HG03135 (cell line): ENCODE data around the gene HLA-DMB.

ENCODE experiments used
- ATAC-seq: cut with Tn5 transposase; IDR thresholded peaks from one replicate; pipeline ENCODE4 v1.9.1; 2021; ENCODE audit warnings: mild to moderate bottlenecking, moderate library complexity; ENCODE audit not compliant: unreplicated experiment

The HLA-DMB gene

DNA sequence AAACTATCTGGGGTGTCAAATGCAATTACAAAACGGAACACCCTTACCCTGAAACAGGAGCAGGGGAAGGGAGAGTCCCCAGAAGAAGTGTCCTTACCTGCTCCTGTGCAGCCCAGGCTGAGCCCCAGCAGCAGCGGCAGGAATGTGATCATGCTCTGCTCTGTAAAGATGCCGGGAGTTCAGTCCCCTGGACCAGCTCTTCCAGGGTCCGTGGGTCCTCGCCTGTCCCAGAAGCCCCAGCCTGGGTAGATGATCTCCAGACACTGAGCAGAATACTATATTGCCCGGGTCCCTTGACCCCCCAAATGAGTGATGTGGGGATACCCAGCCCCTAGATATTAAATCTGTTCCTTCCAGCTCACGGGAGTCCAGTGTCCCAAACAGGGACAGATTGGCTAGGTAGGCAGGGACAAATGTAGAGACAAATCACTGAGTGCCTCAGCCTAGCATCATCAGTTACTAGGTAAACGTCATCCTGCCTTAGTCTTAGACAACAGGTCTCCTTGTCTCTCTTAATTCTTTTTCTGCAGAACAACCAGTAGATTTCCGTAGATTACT lies at the start of gene HLA-DMB:
Gene HLA-DMB (minus strand): TSS at position 373 of the 558 bp plus-strand sequence. CDS start 221 bp downstream, at position 152.
- ATAC-seq = peak; percentile 53

DNA sequence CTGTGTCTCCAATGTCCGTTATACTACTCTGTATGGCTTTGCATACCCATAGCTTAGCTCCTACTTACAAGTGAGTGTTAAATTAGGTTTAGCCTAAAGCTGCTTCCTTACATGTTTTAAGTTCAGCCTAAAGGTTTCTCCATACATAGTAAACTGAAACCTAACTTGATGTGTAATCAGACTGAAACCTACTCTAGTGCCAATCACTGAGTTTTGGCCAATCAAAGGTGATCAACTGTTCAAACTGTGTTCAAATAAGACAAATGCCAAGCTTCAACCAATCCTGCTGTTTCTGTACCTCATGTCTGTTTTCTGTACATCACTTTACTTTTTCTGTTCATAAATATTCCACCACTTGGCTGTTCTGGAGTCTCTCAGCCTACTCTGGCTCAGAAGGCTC lies 48.5 kb upstream of the HLA-DMB start:
- ATAC-seq = no peak

DNA sequence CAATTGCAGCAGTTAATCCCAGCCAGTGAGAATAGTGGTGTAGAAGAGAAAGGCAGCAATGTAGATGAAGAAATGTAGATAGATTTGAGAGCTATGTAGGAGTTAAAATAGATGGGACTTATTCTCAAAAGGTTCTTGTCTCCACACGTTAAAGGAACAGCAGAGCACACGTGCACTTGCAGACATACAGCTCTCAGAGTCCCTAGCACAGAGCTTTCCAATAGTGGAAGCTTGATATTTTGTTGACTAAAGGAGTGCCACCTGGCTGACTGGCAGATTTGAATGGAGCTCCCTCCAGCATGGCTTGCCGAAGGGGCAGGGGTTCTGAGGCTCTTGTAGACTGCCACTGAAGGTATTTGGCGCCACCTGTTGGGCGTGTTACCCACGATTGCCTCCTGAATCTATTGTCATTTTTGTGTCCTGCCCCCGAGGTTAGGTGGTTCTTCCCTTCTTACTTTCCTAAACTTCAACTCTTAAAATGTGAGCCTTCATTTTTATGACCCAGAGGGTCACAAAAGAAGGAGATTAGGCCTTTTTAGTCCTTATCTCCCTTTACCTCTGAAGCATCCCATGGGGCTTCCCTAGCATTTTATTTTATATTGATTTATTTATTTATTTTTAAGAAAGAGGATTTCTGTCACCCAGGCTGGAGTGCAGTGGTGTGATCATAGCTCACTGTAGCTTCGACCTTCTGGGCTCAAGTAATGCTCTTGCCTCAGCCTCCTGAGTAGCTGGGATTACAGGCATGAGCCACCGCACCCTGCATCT lies 44.0 kb upstream of the HLA-DMB start:
- peak; percentile 48 for ATAC-seq

DNA sequence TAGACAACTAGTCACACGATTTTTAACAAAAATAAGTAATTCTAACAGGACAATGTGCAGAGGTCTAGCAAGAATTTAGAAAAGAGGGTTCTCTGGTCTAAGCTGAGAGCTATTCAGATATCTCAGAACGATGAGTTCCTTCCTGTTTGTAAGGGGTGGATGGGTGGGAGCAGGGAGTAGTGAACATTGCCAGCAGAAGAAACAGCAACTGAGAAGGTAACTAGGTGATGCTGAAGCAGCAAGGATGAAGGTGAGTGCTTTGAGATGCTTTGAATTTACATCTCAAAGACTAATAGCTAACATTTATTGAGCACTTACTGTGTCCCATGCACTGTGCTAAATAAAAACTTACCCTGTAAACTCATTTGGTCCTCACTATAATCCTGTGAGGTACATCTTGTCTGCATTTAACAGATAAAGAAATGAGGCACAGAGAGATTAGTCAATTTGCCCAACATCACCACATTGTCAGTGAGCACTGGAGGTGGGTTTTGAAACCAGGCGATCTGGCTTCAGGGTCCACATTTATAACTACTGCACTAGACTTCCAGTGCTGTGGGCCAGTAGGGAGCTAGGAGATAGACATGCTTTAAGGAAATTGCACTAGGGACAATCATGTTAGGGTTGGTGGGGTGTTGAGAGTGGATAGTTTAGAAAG lies 43.3 kb upstream of the HLA-DMB start:
- no peak for ATAC-seq

DNA sequence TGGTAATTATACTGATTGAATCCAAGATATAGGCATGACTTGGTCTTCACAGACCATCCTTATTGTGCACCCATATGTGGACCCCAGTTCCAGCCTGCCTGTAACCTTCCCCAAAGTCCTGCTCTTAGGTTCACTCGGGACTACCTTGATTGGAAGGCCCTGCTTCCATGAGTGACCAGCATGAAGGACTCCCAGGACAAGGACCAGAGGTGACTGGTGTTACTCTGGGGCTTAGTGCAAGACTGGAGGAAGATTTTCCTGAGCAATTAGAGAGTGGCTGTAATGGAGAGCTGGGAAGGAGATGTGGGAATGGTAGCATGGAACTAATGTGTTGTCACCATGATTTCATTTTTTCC lies 42.6 kb upstream of the HLA-DMB start:
- no peak for ATAC-seq

DNA sequence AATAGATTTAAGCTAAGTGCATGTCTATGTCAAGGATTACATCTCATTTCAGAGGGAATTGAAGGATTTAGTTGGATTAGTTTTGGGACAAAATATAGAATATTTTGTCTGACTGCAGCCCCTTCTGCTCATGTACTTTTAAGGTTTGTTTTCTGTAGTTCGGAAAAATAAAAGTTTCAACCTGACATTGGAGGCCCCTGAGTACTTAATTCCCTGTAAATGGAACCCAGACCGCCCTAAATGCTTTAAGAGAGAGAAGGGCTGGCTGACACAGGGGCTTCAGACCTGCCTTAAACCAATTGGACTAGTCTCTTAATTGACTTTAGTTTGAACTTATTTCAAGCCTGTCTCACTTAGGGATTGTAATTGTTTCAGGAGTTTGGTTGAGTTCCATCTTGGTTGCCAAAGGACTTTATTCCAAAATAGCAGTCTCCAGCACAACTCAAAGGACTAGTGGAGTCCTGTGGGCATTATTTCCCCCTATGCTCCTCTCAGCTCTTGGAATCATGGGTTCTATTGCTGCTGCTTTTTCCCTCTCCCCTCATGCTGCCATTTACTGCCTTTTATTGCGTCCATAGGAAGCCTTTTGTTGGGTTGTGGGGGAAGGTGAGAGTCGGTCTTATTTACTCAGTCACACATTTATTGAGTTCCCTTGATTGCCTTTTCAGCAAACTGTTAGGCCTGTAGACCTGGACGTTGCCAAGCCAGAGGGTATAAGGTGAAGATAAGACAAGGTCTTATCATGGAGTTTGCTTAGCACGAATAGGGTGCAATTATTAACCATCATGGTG lies 42.1 kb upstream of the HLA-DMB start:
- no peak for ATAC-seq

DNA sequence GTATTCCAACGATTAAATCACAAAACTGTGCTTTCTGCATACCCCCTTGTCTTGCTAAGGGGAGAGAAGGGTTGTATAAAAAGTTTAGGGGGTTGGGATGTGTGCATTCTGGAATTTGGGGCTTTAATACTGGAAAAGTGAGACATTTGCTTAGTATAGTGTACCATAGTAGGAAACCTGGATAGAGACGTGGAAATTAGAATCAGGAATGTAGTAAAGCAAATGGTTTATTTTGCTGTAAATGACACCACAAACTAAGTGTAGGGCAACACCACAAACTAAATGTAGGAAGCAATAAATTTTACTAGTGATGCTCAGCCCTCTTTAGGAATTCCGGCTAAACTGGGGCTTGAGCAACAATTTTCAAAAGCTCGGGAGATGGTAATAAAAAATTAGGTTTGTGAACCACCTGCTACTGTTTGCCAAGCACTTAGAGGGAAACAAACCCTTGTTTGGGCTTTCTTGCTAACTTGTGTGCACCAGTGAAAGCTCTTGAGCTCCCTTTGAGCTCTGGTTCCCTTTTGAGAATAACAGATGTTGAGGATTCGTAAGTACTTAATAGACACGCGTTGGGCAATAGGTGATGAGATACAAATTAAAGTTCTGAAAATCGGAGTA lies 41.4 kb upstream of the HLA-DMB start:
- ATAC-seq = no peak

DNA sequence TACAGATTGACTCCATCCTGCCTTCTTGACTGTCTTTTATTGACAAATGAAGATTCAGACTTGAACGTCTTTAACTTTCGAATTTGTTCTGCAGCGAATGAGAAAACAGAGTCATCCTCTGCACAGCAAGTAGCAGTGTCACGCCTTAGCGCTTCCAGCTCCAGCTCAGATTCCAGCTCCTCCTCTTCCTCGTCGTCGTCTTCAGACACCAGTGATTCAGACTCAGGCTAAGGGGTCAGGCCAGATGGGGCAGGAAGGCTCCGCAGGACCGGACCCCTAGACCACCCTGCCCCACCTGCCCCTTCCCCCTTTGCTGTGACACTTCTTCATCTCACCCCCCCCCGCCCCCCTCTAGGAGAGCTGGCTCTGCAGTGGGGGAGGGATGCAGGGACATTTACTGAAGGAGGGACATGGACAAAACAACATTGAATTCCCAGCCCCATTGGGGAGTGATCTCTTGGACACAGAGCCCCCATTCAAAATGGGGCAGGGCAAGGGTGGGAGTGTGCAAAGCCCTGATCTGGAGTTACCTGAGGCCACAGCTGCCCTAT lies 39.7 kb upstream of the HLA-DMB start:
- no peak for ATAC-seq

DNA sequence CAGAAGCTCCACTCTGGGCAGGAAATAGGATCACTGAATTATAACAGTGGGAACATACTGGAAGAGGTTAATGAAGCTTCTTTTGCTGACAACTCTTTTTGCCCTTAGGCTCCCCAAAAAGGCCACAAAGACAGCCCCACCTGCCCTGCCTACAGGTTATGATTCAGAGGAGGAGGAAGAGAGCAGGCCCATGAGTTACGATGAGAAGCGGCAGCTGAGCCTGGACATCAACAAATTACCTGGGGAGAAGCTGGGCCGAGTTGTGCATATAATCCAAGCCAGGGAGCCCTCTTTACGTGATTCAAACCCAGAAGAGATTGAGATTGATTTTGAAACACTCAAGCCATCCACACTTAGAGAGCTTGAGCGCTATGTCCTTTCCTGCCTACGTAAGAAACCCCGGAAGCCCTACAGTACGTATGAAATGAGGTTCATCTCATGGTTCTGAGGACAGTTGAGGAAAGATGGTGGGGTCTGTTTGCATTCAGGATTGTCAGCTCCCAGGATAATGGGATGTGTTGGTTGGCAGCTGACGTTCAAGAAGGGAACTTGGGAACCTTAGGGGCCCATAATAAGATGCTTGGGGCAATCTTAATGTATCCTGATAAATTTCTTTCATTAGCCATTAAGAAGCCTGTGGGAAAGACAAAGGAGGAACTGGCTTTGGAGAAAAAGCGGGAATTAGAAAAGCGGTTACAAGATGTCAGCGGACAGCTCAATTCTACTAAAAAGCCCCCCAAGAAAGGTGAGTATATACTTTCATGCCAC lies 39.1 kb upstream of the HLA-DMB start:
- no peak for ATAC-seq

DNA sequence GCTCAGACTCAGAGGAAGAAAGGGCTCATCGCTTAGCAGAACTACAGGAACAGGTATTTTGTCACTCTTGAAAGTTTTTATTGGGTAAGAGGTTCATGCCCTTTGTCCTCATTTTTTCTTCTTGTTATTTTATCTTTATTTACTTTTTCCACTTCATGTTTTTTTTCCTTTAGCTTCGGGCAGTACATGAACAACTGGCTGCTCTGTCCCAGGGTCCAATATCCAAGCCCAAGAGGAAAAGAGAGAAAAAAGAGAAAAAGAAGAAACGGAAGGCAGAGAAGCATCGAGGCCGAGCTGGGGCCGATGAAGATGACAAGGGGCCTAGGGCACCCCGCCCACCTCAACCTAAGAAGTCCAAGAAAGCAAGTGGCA lies 37.1 kb upstream of the HLA-DMB start:
- no peak for ATAC-seq

DNA sequence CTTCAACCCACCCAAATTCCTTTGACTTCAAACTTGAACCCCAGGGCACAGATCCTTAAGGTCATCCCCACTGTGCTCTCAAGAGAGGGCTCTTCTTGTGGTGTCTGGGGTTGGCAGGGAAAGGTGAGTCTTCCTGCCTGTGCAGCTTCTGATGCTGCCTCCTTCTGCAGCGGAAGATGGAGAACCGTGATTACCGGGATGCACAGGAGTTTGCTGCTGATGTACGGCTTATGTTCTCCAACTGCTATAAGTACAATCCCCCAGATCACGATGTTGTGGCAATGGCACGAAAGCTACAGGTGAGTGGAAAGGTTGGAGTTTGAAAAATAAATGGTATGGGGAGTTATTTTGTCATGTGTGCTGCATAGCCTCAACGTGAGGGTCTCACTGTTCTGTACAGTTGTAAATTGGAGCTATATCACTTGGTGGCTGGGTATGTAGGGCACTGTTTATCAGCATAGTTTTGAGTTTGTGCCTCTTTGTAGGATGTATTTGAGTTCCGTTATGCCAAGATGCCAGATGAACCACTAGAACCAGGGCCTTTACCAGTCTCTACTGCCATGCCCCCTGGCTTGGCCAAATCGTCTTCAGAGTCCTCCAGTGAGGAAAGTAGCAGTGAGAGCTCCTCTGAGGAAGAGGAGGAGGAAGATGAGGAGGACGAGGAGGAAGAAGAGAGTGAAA lies 36.6 kb upstream of the HLA-DMB start:
- no peak for ATAC-seq

DNA sequence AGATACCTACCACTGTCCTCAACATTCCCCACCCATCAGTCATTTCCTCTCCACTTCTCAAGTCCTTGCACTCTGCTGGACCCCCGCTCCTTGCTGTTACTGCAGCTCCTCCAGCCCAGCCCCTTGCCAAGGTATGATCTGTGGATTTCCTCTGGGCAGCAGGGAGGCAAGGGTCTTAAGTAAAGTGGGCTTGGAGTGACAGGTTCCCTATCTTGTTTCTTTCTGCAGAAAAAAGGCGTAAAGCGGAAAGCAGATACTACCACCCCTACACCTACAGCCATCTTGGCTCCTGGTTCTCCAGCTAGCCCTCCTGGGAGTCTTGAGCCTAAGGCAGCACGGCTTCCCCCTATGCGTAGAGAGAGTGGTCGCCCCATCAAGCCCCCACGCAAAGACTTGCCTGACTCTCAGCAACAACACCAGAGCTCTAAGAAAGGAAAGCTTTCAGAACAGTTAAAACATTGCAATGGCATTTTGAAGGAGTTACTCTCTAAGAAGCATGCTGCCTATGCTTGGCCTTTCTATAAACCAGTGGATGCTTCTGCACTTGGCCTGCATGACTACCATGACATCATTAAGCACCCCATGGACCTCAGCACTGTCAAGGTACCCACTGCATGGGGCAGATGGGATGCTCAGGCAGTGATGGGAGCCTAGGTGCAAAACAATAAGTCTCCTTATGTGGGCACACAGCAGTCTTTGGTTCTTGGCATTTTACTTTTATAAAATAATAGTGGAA lies 35.7 kb upstream of the HLA-DMB start:
- ATAC-seq = no peak

DNA sequence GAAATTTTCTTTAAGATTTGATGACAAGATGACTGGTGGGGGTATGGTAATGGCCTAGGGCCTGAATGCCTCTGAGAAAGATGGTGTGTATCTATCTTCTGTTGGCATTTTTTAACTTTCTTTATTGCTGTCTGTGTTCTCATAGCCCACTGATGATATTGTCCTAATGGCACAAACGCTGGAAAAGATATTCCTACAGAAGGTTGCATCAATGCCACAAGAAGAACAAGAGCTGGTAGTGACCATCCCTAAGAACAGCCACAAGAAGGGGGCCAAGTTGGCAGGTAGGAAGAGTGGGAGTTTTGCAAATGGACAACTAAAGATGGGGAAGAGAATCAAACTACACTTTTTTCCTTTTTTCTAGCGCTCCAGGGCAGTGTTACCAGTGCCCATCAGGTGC lies 35.1 kb upstream of the HLA-DMB start:
- ATAC-seq = no peak

DNA sequence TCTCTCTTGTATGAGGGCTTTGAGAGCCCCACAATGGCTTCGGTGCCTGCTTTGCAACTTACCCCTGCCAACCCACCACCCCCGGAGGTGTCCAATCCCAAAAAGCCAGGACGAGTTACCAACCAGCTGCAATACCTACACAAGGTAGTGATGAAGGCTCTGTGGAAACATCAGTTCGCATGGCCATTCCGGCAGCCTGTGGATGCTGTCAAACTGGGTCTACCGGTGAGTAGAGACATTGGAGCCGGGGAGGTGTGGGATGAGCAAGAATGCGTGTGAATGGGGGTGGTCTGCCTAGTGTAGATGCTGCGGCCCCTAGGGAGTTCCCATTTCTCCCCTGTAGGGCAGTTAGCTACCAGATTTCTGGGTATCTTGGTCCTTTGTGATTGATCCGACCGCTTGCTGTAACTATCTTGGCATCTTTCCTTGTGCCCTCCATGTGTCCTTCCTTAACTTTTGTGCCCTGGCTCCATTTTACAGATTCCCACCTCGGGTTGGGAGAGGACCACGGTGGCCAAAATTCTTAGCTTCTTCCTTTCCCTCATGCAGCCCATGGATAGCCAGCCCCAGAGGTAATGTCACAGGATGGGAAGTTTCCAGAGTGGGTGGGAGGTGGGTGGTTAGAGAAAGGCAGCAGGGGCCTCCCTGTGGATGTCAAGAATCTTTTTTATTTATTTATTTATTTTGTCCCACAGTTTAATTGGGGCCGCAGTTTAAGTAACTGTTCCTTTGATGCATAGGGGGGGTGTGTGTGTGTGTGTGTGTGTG lies 33.9 kb upstream of the HLA-DMB start:
- no peak for ATAC-seq

DNA sequence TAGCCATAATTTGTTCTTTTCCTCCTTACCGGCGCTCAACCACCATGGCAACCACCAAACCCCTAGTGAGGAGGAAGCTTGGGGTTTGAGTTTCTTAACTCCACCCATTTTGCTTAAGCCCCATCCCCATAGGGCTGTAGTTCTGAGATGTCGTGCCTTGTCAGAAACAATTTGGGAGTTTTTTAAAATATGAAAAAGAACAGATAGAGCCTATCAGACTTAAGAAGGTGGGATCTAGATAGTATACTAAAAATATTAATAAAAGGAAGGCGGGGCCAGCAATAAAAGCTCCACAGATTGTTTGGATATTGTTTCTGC lies 33.1 kb upstream of the HLA-DMB start:
- ATAC-seq = no peak

DNA sequence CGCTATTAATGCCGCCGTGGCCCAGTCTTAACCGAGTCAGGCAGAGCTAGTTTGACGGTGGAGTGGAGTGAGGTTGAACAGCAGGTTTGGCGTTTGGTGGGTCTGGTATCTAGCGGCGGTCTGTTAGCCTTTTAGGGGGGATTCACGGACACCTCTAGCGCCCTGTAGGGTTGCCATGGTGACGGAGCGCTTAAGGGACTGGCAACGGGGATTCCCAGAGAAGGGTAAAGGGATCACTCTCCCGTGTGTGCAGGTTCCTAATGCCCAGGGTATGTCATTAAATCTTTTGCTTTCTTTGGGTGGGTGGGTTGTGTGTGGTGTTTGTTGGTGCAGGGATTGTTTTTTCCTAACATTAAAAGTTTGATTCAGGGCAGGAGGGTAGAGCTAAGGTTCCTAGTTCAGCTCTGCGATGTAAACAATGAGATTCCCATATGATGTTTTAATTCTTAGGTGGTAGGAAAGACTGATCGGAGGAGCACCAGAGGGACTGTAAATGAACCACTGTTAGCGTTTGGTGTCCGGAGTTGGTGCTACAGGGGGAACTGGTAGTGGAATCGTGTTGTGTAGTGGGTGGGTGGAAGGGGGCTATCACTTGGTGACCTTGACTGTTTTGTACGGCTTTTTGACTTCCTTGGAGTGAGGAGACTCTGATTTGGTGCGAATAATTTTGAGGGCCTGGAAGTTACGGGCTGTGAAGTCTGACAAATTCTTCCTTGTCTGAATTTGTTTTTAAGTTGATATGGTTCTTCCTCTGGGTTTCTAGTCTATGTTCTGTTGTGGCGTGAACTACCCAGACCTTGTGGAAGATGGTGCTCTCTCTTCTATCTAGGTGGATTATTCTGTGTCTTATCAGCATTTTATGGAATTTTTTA lies 32.6 kb upstream of the HLA-DMB start:
- no peak for ATAC-seq
